Measurements from ENCODE around the gene ZNF701. TPM values are rescaled to one million over a fixed set of nuclear protein-coding genes. Genes with fewer than 3 reads are reported as not detected.

ZNF701 gene
- total and polyA plus RNA-seq, 2 of the 8 experiments (the other 6 are each of a cell fraction or from before 2014, with no cell fraction given), result 4.9 to 18.7 TPM

DNA sequence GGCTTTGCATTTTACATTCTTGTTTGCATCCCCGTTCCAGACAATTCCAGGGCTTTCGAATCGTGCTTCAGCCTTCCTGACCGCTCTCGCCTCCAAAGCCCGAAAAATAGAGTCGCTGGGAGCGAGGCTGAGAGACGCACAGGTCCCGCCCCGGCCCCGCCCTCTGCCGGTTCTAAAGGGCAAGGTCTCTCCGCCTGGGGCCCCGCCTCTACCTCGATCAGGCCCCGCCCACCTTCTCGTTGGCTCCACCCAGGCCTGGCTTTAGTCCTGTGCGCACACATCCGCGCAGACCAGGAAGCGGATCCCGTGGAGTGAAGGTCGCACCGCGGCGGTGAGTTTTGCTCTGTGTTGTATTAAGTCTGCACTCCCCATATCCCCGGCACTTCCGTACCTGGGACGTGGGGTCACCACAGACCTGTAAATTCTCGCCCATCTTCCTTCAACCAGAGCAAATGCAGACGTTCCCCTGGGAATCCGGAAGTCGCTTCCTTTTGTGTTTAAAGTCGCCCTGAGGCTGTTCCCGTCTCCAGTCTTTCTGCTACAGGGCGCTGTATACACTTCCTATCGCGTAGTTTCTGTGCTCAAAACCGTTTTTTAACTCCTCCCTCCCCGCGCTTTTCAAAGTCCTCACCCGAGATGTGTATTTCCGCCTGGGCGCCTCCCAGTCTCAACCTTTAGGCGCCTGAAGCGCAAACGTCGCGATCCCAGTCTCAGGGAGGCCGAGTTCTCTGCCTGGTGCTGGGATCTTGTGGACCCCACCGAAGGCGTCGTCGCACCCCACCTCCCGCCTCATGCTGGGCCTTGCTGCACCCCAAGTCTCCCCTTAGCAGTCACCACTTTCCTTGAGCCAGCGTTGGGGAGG is at the start of gene ZNF701 (continued):
- TF ChIP-seq, protein P1, sequence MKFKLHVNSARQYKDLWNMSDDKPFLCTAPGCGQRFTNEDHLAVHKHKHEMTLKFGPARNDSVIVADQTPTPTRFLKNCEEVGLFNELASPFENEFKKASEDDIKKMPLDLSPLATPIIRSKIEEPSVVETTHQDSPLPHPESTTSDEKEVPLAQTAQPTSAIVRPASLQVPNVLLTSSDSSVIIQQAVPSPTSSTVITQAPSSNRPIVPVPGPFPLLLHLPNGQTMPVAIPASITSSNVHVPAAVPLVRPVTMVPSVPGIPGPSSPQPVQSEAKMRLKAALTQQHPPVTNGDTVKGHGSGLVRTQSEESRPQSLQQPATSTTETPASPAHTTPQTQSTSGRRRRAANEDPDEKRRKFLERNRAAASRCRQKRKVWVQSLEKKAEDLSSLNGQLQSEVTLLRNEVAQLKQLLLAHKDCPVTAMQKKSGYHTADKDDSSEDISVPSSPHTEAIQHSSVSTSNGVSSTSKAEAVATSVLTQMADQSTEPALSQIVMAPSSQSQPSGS (IDR thresholded peaks at IDR 0.05; ENCODE audit: low read length), result no peak
- no peak for TF ChIP-seq EGR1 (IDR thresholded peaks at IDR 0.05; ENCODE audit: borderline replicate concordance, low read depth, low read length)
- TF ChIP-seq NANOG (IDR thresholded peaks at IDR 0.05; ENCODE audit: insufficient read depth, low read depth, low read length, poor library complexity, severe bottlenecking), result no peak
- no peak for TF ChIP-seq GABPA (IDR thresholded peaks at IDR 0.05; ENCODE audit: borderline replicate concordance, insufficient read depth, low read length)
- peak; percentile 92 for TF ChIP-seq PHF8 (conservative IDR thresholded peaks at IDR 0.05; ENCODE audit: low read depth, low read length)
- no peak for TF ChIP-seq POU5F1 (IDR thresholded peaks at IDR 0.05; ENCODE audit: low read depth, low read length)
- TF ChIP-seq RFX5 (IDR thresholded peaks at IDR 0.05; ENCODE audit: borderline replicate concordance, low read depth, low read length), result no peak
- TF ChIP-seq TAF1 (IDR thresholded peaks at IDR 0.05; ENCODE audit: low read depth, low read length), result peak; percentile 83
- no peak for TF ChIP-seq YY1 (IDR thresholded peaks at IDR 0.05; ENCODE audit: low read depth, low read length)
- 0 out of 2 replicates have a peak, but pooled peaks have one; percentile 1 for TF ChIP-seq CHD2 (IDR thresholded peaks at IDR 0.05; ENCODE audit: low read length)
- no peak for TF ChIP-seq GTF2F1 (IDR thresholded peaks at IDR 0.05; ENCODE audit: borderline replicate concordance, low read depth, low read length)
- TF ChIP-seq JUND (IDR thresholded peaks at IDR 0.05; ENCODE audit: low read length), result no peak
- no peak for TF ChIP-seq CREB1 (IDR thresholded peaks at IDR 0.05)
- peak; percentile 67 to 75; a peak in 2 of 4 replicates for TF ChIP-seq SIN3A (conservative IDR thresholded peaks at IDR 0.05 in 1 of 2, IDR thresholded peaks at IDR 0.05 in 1 of 2; ENCODE audit: low read depth in 1 of 2, low read length in 2 of 2)
- TF ChIP-seq CEBPB (IDR thresholded peaks at IDR 0.05; ENCODE audit: low read depth, low read length), result no peak
- TF ChIP-seq BCL11A (IDR thresholded peaks at IDR 0.05; ENCODE audit: low read depth in 2 of 2, low read length in 2 of 2), result no peak
- TF ChIP-seq POLR2A (IDR thresholded peaks at IDR 0.05; ENCODE audit: control extremely low read depth in 1 of 2, low read depth in 2 of 2, low read length in 2 of 2), result peak; percentile 86 to 97
- no peak for TF ChIP-seq RXRA (IDR thresholded peaks at IDR 0.05; ENCODE audit: insufficient read depth, low read depth, low read length)
- TF ChIP-seq CTBP2 (IDR thresholded peaks at IDR 0.05; ENCODE audit: borderline replicate concordance, insufficient read depth, insufficient read length, low read length), result no peak
- peak; percentile 38 for TF ChIP-seq TAF7 (optimal IDR thresholded peaks at IDR 0.05; ENCODE audit: borderline replicate concordance, low read depth, low read length)
- TF ChIP-seq KDM1A (IDR thresholded peaks at IDR 0.05; ENCODE audit: borderline replicate concordance, low read length), result no peak
- peak; percentile 29 for TF ChIP-seq KDM4A (IDR thresholded peaks at IDR 0.05; ENCODE audit: low read depth, low read length, severe bottlenecking)
- no peak for TF ChIP-seq MAFK (IDR thresholded peaks at IDR 0.05; ENCODE audit: low read depth, low read length)
